ENCODE data around the gene CA11.
A peak's percentile ranks its signal among the peaks of the same experiment; 100 is the strongest.

CA11 gene

GRCh38 chr19:48595171-48595570, 50.8 kb downstream of the CA11 start:
- DNase-seq (ENCODE audit: low read depth, low spot score), result no peak
- H3K4me3 ChIP-seq (ENCODE audit: low read depth, low read length), result no peak overlapping the region
- CTCF ChIA-PET, result interaction anchor here (0.7 to 3.8 kb wide), 8 partner anchors 8 to 105 kb away, joined by 3 to 21 read pairs (median 6); no protein-coding TSS in a partner anchor
- no peak for TF ChIP-seq CTCF (IDR thresholded peaks at IDR 0.05; ENCODE audit: insufficient read depth, low read length, missing control alignments)
- POLR2A ChIA-PET, result interaction anchor here (1.0 kb wide), 1 partner anchor 24 kb away, joined by 3 read pairs; the partner anchor contains the start of genes RPL18 and SPHK2

GRCh38 chr19:48591021-48591420, 55.0 kb downstream of the CA11 start:
- TF ChIP-seq CTCF (IDR thresholded peaks at IDR 0.05; ENCODE audit: insufficient read depth, low read length, missing control alignments), result no peak
- H3K4me3 ChIP-seq (ENCODE audit: low read depth, low read length), result no peak overlapping the region
- ChIA-PET POLR2A (no interaction called here), CTCF (interaction anchor here (0.8 to 12.9 kb wide), 3 partner anchors 17 to 99 kb away, joined by 3 to 405 read pairs (median 392); no protein-coding TSS in a partner anchor)
- no peak for DNase-seq (ENCODE audit: low read depth, low spot score)

GRCh38 chr19:48588670-48589401, 57.2 kb downstream of the CA11 start:
- CTCF ChIA-PET, result interaction anchor here (0.6 to 12.9 kb wide), 48 partner anchors 8 to 324 kb away, joined by 3 to 405 read pairs (median 4); partner anchors contain the start of genes CA11, KCNJ14, KDELR1 and SPACA4
- DNase-seq (ENCODE audit: low read depth, low spot score), result no peak
- peak; percentile 99 for TF ChIP-seq CTCF (IDR thresholded peaks at IDR 0.05; ENCODE audit: insufficient read depth, low read length, missing control alignments)

More at GRCh38 chr19:48588670-48589401, 57.2 kb downstream of the CA11 start:
- POLR2A ChIA-PET, result interaction anchor here (1.0 kb wide), 1 partner anchor 30 kb away, joined by 4 read pairs; the partner anchor contains the start of genes RPL18 and SPHK2
- H3K4me3 ChIP-seq (ENCODE audit: low read depth, low read length), result peak overlapping the region; percentile 61
